WI38 (cell line): ENCODE results near the gene SUFU.

Source experiments
- H3K4me3 ChIP-seq: 2 replicates; pipeline ENCODE4 v1.5.1; 2011; ENCODE audit warnings: low read depth, mild to moderate bottlenecking, control low read depth, low read length
- TF ChIP-seq, protein P1 (sequence below): IDR thresholded peaks from 2 replicates; pipeline ENCODE4 v1.5.1; 2012; ENCODE audit warnings: low read depth, mild to moderate bottlenecking, control low read depth, low read length

SUFU gene

DNA sequence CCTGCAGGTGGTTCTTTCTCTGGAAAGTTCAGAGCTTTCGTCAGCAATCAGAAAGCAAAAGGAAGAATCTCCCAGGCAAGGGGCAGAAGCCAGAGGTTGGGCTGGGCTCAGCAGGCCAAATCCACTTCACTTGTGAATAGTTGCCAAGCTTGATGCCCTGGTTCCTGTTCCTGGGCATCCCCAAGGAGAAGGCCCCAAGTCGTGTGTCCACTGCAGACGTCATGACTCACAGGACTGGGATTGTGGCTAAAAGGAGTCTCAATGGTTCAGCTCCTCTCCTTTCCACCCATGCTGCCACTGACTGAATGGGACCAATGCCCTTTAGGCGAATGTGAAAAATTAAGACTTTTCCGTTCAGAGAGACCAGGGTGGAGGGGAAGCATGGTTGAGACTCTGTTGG, 101.9 kb downstream of the SUFU start:
- TF ChIP-seq, protein P1, sequence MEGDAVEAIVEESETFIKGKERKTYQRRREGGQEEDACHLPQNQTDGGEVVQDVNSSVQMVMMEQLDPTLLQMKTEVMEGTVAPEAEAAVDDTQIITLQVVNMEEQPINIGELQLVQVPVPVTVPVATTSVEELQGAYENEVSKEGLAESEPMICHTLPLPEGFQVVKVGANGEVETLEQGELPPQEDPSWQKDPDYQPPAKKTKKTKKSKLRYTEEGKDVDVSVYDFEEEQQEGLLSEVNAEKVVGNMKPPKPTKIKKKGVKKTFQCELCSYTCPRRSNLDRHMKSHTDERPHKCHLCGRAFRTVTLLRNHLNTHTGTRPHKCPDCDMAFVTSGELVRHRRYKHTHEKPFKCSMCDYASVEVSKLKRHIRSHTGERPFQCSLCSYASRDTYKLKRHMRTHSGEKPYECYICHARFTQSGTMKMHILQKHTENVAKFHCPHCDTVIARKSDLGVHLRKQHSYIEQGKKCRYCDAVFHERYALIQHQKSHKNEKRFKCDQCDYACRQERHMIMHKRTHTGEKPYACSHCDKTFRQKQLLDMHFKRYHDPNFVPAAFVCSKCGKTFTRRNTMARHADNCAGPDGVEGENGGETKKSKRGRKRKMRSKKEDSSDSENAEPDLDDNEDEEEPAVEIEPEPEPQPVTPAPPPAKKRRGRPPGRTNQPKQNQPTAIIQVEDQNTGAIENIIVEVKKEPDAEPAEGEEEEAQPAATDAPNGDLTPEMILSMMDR, result no peak
- no peak overlapping the region for H3K4me3 ChIP-seq

DNA sequence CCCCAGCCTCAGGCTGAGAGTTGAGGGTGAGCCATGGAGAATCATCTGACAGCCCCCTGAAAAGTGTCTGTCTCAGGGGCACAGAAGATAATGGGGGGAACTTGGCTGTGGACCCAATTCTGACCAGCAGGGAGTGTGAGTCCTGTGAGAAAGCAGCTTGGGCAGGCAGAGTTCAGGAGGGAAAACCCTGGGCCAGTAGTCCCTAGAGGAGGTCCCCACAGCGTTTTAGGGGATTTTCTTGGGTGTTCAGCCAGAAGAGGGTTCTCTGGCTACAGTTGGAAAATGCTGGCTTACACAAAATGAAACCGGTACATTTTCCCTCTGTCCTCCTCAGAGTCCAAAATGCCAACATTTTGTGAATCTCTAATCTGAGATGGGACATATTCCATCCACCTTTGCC, 104.7 kb downstream of the SUFU start:
- TF ChIP-seq, protein P1, result no peak

DNA sequence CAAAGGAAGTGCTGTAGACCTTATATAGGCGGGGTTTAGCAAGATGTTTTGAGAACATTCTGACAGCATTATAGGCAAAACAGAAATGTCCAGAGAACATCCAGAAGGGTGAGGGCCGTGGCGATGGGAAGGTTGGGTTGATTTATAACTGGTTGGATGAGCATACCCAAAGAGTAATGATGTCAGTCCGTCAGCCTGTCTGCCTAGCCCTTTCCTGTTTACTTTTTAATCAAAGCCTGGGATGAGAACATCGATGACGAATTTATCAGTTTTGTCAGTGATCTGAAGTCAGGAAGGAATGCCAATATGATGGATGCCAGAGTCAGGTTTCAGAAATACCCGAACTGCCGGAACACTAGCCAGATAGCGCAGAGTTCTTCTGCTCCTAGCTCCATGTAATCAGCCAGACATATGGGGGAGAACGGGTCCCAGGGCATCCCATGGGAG, 106.7 kb downstream of the SUFU start:
- TF ChIP-seq, protein P1, result no peak
- H3K4me3 ChIP-seq, result no peak overlapping the region

More for the DNA sequence above, 104.7 kb downstream of the SUFU start:
- no peak overlapping the region for H3K4me3 ChIP-seq

DNA sequence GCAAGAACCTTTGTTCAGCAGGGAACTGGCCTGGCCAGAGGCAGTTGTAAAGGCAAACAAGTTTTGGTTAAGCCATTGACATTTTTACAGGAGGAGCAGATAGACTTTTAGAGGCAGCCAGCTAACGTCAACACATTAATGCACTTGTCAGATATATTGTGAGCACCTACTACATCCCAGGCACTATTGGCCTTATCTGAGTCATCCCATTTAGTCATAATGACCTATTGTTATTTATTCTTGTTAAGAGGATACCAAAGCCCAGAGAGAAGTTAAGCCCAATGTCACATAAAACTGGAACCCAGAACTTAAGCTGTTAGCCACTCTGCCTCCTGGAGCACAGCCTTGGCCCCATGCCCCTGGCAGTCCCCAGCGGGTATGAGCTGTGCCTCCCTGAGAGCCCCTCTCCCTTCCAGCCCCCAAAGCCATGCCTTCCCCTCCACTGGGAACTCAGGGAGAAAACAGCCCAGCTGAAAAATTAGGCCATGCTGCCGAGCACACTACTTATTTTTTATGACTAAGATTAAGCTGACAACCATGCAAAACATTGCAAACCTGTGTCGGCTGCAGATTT, 107.8 kb downstream of the SUFU start:
- TF ChIP-seq, protein P1, result no peak
- H3K4me3 ChIP-seq, result no peak overlapping the region

DNA sequence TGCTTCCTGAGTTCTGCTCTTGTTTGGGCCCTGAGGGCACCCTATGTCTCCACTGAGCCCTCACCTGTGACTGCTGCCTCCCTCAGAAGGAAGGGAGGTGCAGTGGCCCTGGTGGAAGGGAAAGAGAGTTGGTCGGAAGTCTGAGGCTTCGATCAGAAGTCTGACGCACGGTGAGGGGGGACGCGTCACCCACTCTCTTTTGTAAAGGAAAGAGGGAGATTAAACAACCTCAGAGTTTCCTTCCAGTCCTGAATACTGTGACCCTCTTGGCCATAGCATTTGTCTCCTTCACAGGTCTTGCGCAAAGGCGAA, 109.1 kb downstream of the SUFU start:
- no peak overlapping the region for H3K4me3 ChIP-seq
- TF ChIP-seq, protein P1, result no peak

DNA sequence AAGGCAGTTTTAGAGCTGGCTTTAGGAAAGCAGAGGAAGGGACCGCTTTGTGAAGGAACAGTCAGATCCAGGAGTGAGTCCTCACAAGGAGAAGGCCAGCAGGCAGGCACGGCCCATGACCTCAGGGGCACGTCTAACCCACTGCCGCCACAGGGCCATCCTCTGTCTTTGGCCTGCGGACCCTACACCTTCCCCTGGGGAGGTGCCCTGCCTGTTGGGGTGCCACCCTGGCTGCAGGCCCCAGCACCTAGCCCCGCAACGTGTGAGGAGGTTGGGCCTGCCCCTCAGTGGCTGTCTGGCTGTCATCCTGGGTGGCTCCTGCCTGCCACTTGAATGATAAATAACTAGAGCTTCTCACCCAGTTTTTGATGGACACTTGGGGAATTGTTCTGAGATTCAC, 109.5 kb downstream of the SUFU start:
- TF ChIP-seq, protein P1, result no peak
- H3K4me3 ChIP-seq, result no peak overlapping the region

DNA sequence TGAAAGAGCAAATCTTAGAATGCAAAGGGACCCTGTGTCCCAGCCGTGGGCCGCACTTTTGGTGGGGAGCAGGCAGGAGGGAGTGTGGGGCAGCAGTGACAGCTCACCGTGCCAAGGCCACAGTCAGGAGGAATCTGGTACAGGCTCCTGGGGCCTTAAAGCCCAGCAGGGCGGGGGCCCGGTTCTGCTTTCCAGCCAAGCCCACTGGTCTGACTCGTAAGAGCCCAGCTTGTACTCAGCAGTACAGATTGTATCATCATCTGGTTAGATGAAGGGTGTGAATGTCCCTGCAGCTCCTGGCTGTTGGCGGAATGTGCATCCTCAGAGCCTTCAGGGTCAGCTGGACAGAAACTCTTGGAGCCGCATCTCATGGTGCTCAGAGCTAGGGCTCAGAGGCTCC, 110.0 kb downstream of the SUFU start:
- TF ChIP-seq, protein P1, result no peak

More for the DNA sequence above, 110.0 kb downstream of the SUFU start:
- no peak overlapping the region for H3K4me3 ChIP-seq
